Parathyroid adenoma (tissue), 2 donors: Measurements from ENCODE around the gene DAAM2.

Experiments
- H2AFZ ChIP-seq: fragments of 300-600 bp; sonication (generic); one replicate; pipeline ENCODE4 v1.7.0; 2017; ENCODE audit warnings: antibody characterized with exemption, mild to moderate bottlenecking
- H3K27ac ChIP-seq: fragments of 300-600 bp; sonication (generic); one replicate; pipeline ENCODE4 v1.7.0; 2017
- H3K27me3 ChIP-seq: fragments of 300-600 bp; sonication (generic); one replicate; pipeline ENCODE4 v1.7.0; 2017; ENCODE audit warnings: low read length; ENCODE audit not compliant: control insufficient read depth, insufficient read depth
- H3K36me3 ChIP-seq: fragments of 300-600 bp; sonication (generic); one replicate; pipeline ENCODE4 v1.7.0; 2017; ENCODE audit warnings: low read length; ENCODE audit not compliant: control insufficient read depth, insufficient read depth
- H3K4me1 ChIP-seq: fragments of 300-600 bp; sonication (generic); one replicate; pipeline ENCODE4 v1.7.0; 2017; ENCODE audit warnings: control low read depth
- H3K4me2 ChIP-seq: fragments of 300-600 bp; sonication (generic); one replicate; pipeline ENCODE4 v1.7.0; 2017; ENCODE audit warnings: low read length
- H3K4me3 ChIP-seq: fragments of 300-600 bp; sonication (generic); one replicate; pipeline ENCODE4 v1.7.0; 2017; ENCODE audit warnings: low read depth, low read length
- H3K79me2 ChIP-seq: fragments of 300-600 bp; sonication (generic); one replicate; pipeline ENCODE4 v1.7.0; 2017; ENCODE audit warnings: control low read depth
- H3K9ac ChIP-seq: fragments of 300-600 bp; sonication (generic); one replicate; pipeline ENCODE4 v1.7.0; 2017; ENCODE audit warnings: mild to moderate bottlenecking
- H3K9me3 ChIP-seq: fragments of 300-600 bp; sonication (generic); one replicate; pipeline ENCODE4 v1.7.0; 2017; ENCODE audit warnings: low read length; ENCODE audit not compliant: control insufficient read depth
- TF ChIP-seq, protein P1 (sequence below): fragments of 300-600 bp; sonication (generic); IDR thresholded peaks from one replicate; pipeline ENCODE4 v1.7.0; 2017; ENCODE audit warnings: antibody characterized with exemption, mild to moderate bottlenecking
- donor health status: primary hyperparathyroidism.

Gene DAAM2

DNA sequence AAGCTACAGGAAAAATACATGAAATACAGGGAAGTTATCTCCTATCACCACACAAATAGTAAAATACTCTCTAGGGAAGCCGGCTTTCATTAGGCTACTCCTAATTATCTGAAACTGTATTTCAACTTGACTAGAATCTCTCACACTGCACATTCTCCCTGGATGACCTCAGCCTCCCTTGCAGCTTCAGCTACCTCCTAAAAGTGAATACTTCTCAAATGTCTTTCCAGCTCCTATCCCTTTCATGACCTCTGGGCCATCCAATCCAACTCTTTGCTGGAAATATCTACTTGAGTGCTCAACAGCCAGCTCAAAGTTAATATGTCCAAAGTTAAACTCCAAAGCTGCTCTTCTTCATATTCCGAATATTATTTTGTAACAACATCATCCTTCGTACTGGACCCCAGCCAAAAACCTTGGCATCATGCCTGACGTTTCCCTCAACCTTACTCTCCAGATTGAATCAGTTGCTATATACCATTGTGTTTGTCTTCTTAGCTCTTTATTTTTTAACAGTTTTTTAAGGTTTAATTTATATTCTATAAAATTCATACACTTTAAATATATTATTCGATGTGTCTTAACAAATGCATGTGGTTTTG is 37.6 kb upstream of the DAAM2 start:
- Histone ChIP-seq H3K4me2 (no peak overlapping the region), H3K27me3 (no peaks in the 10 kb centered on the region), H2AFZ (no peak overlapping the region), H3K36me3 (no peaks in the 10 kb centered on the region), H3K4me3 (no peak overlapping the region), H3K9ac (no peak overlapping the region), H3K4me1 (no peaks in the 10 kb centered on the region), H3K79me2 (no peaks in the 10 kb centered on the region), H3K9me3 (no peaks in the 10 kb centered on the region), H3K27ac (no peak overlapping the region)
- TF ChIP-seq, protein P1, sequence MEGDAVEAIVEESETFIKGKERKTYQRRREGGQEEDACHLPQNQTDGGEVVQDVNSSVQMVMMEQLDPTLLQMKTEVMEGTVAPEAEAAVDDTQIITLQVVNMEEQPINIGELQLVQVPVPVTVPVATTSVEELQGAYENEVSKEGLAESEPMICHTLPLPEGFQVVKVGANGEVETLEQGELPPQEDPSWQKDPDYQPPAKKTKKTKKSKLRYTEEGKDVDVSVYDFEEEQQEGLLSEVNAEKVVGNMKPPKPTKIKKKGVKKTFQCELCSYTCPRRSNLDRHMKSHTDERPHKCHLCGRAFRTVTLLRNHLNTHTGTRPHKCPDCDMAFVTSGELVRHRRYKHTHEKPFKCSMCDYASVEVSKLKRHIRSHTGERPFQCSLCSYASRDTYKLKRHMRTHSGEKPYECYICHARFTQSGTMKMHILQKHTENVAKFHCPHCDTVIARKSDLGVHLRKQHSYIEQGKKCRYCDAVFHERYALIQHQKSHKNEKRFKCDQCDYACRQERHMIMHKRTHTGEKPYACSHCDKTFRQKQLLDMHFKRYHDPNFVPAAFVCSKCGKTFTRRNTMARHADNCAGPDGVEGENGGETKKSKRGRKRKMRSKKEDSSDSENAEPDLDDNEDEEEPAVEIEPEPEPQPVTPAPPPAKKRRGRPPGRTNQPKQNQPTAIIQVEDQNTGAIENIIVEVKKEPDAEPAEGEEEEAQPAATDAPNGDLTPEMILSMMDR: no peak

DNA sequence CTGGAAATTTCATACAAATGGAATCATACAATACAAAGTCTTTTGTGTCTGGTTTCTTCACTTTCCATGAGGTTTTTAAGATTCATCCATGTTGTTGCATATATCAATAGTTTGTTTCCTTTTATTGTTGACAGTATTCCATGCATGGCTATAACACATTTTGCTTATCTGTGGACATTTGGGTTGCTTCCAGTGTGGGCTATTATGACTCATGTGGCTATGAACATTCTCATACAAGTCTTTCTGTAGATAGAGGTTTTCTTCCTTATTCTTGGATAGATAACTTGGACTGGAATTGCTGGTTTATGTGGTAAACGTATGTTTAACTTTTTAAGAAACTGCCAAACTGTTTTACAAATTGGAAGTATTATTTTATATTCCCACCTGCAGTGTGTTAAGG is 36.9 kb upstream of the DAAM2 start:
- no peaks in the 10 kb centered on the region for H3K4me1 ChIP-seq
- no peak overlapping the region for H3K27ac ChIP-seq
- H2AFZ ChIP-seq: no peak overlapping the region
- no peak overlapping the region for H3K9ac ChIP-seq
- H3K27me3 ChIP-seq: no peaks in the 10 kb centered on the region
- H3K4me2 ChIP-seq: no peak overlapping the region
- no peak overlapping the region for H3K4me3 ChIP-seq
- H3K79me2 ChIP-seq: no peaks in the 10 kb centered on the region
- H3K9me3 ChIP-seq: no peaks in the 10 kb centered on the region
- no peaks in the 10 kb centered on the region for H3K36me3 ChIP-seq
- TF ChIP-seq, protein P1: no peak

DNA sequence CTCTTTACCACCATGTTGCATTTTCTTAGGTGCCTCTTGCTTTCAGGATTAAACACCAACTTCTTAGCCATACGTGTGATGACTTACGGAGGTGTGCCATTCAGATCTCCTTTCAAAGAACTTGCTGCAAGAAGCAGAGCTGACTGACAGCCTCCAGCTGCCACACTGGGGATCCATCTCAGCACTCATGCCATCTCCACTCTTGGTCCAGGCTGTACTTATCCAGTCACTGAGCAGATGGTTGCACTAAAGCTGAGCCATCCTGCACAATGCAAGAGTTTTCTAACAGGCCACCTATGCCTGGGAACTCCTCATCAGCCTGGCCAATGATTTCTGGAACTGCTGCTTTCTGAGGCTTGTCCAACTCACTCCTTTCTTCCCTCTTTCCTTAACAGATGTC is 35.6 kb upstream of the DAAM2 start:
- H3K9ac ChIP-seq: no peak overlapping the region
- H3K27me3 ChIP-seq: no peaks in the 10 kb centered on the region
- no peaks in the 10 kb centered on the region for H3K4me1 ChIP-seq
- no peak overlapping the region for H3K4me3 ChIP-seq
- H2AFZ ChIP-seq: no peak overlapping the region
- no peak overlapping the region for H3K4me2 ChIP-seq
- H3K36me3 ChIP-seq: no peaks in the 10 kb centered on the region
- H3K79me2 ChIP-seq: no peaks in the 10 kb centered on the region
- TF ChIP-seq, protein P1: no peak
- H3K27ac ChIP-seq: no peak overlapping the region
- H3K9me3 ChIP-seq: no peaks in the 10 kb centered on the region

DNA sequence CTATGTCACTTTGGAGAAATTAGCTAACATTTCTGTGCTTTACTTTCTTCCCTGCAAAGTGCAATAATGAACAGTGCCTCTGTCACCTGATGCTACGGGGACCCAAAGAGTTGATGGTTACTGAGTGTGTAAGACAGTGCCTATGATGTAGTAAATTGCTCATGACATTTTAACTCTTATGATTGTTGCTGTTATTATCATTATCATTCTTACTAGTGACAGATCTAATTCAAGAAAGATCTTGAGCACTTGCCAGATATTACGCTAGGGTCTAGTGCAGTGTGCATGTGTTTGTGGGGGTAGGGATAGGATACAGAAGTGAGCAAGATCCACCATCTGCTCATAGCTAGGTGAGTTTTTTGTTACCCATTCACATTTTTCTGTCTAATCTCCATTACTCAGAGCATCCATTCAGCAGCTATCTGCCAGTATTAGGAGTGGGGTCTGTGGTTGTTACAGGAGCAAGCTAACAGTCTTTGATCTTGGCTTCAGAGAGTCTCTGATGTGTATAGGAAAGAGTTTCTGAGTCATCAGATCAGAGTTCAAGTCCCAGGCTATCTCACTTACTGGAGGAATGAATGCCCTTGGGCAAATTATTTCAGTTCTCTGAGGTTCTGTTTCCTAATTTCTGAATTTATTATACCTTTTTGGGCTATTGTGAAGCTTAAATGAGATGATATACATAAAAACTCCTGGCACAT is 33.1 kb upstream of the DAAM2 start:
- H3K4me3 ChIP-seq: no peak overlapping the region
- no peaks in the 10 kb centered on the region for H3K27me3 ChIP-seq
- no peaks in the 10 kb centered on the region for H3K4me1 ChIP-seq
- H3K9me3 ChIP-seq: no peaks in the 10 kb centered on the region
- no peaks in the 10 kb centered on the region for H3K36me3 ChIP-seq
- no peak overlapping the region for H3K27ac ChIP-seq
- no peaks in the 10 kb centered on the region for H3K79me2 ChIP-seq
- H2AFZ ChIP-seq: no peak overlapping the region
- no peak overlapping the region for H3K9ac ChIP-seq
- TF ChIP-seq, protein P1: no peak
- no peak overlapping the region for H3K4me2 ChIP-seq
